SU-DHL-6 (cell line): ENCODE results near the gene ERAP2.

Experiments
- H2AFZ ChIP-seq: fragments of 200-600 bp; sonication (generic); 2 replicates; pipeline ENCODE4 v1.6.1; 2014; ENCODE audit warnings: low read depth, mild to moderate bottlenecking, moderate library complexity, mixed read lengths, antibody characterized with exemption, low read length; ENCODE audit not compliant: severe bottlenecking
- H3F3A ChIP-seq: fragments of 200-600 bp; shearing (Covaris generic); 2 replicates; pipeline ENCODE4 v1.6.0; 2016; ENCODE audit warnings: antibody characterized with exemption, mild to moderate bottlenecking; ENCODE audit not compliant: insufficient read depth
- H3K27ac ChIP-seq: fragments of 200-600 bp; sonication (generic); 2 replicates; pipeline ENCODE4 v1.5.1; 2016; ENCODE audit warnings: low read depth, mild to moderate bottlenecking, low read length, moderate library complexity, mixed read lengths
- H3K27me3 ChIP-seq: fragments of 200-600 bp; sonication (generic), shearing (Covaris generic); 2 replicates; pipeline ENCODE4 v1.6.0; 2014; ENCODE audit warnings: mild to moderate bottlenecking, low read length
- H3K36me3 ChIP-seq: fragments of 200-600 bp; sonication (generic); 2 replicates; pipeline ENCODE4 v1.6.1; 2014; ENCODE audit warnings: mild to moderate bottlenecking, low read length, mixed read lengths
- H3K4me2 ChIP-seq: fragments of 300-600, 200-600 bp; shearing (Covaris generic), sonication (generic); 2 replicates; pipeline ENCODE4 v1.6.0; 2014; ENCODE audit warnings: low read length, low read depth, mild to moderate bottlenecking; ENCODE audit not compliant: poor library complexity, severe bottlenecking
- H3K4me3 ChIP-seq: fragments of 200-600 bp; sonication (generic); 2 replicates; pipeline ENCODE4 v1.5.1; 2014; ENCODE audit warnings: antibody characterized with exemption, low read length, mild to moderate bottlenecking, mixed read lengths; ENCODE audit not compliant: insufficient read depth, poor library complexity, severe bottlenecking
- H3K79me2 ChIP-seq: fragments of 200-600 bp; sonication (generic); 2 replicates; pipeline ENCODE4 v1.6.1; 2014; ENCODE audit warnings: mild to moderate bottlenecking, low read length, moderate library complexity; ENCODE audit not compliant: insufficient read depth
- H3K9ac ChIP-seq: fragments of 200-600 bp; sonication (generic); 2 replicates; pipeline ENCODE4 v1.7.0; 2014; ENCODE audit warnings: mild to moderate bottlenecking, low read length
- H3K9me2 ChIP-seq: fragments of 200-600 bp; sonication (generic); replicated peaks from 2 replicates; pipeline ENCODE4 v1.6.1; 2014; ENCODE audit warnings: low read length; ENCODE audit not compliant: insufficient read depth
- H3K9me3 ChIP-seq: fragments of 200-600 bp; sonication (generic); 2 replicates; pipeline ENCODE4 v1.6.1; 2014; ENCODE audit warnings: low read length, mixed read lengths; ENCODE audit not compliant: insufficient read depth
- H4K20me1 ChIP-seq: fragments of 200-600 bp; sonication (generic); 2 replicates; pipeline ENCODE4 v1.6.1; 2014; ENCODE audit warnings: low read depth, mild to moderate bottlenecking, antibody characterized with exemption, low read length, moderate library complexity, mixed read lengths
- EZH2phosphoT487 ChIP-seq: fragments of 200-600 bp; sonication (generic), shearing (Covaris generic); conservative IDR thresholded peaks from 2 replicates; pipeline ENCODE4 v1.6.1; 2018; ENCODE audit warnings: mild to moderate bottlenecking, antibody characterized with exemption, low read length, moderate library complexity, mixed read lengths
- TF ChIP-seq, protein P1 (sequence below): fragments of 200-600 bp; sonication (generic); IDR thresholded peaks from one replicate; pipeline ENCODE4 v1.5.1; 2017; ENCODE audit warnings: antibody characterized with exemption, mild to moderate bottlenecking, low read length, moderate library complexity; ENCODE audit not compliant: insufficient read depth, poor library complexity, severe bottlenecking

ERAP2 gene

GRCh38 chr5:96966801-96967200 is 90.5 kb downstream of the ERAP2 start:
- H3K79me2 ChIP-seq, result peaks cover 100% of the 10 kb centered on the region
- no peak overlapping the region for H3K4me3 ChIP-seq
- H3K36me3 ChIP-seq, result peaks cover 39% of the 10 kb centered on the region
- peaks cover 78% of the 10 kb centered on the region for H3F3A ChIP-seq
- H3K9me2 ChIP-seq, result no peaks in the 10 kb centered on the region
- H3K9ac ChIP-seq, result no peak overlapping the region
- TF ChIP-seq, protein P1, sequence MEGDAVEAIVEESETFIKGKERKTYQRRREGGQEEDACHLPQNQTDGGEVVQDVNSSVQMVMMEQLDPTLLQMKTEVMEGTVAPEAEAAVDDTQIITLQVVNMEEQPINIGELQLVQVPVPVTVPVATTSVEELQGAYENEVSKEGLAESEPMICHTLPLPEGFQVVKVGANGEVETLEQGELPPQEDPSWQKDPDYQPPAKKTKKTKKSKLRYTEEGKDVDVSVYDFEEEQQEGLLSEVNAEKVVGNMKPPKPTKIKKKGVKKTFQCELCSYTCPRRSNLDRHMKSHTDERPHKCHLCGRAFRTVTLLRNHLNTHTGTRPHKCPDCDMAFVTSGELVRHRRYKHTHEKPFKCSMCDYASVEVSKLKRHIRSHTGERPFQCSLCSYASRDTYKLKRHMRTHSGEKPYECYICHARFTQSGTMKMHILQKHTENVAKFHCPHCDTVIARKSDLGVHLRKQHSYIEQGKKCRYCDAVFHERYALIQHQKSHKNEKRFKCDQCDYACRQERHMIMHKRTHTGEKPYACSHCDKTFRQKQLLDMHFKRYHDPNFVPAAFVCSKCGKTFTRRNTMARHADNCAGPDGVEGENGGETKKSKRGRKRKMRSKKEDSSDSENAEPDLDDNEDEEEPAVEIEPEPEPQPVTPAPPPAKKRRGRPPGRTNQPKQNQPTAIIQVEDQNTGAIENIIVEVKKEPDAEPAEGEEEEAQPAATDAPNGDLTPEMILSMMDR, result no peak
- no peak for TF ChIP-seq EZH2phosphoT487
- H3K4me2 ChIP-seq, result peak overlapping the region; percentile 62
- H3K9me3 ChIP-seq, result no peaks in the 10 kb centered on the region
- no peak overlapping the region for H2AFZ ChIP-seq
- H4K20me1 ChIP-seq, result peaks cover 30% of the 10 kb centered on the region
- H3K27ac ChIP-seq, result peak overlapping the region; percentile 40
- H3K27me3 ChIP-seq, result no peaks in the 10 kb centered on the region

GRCh38 chr5:96967400-96967799 is 91.1 kb downstream of the ERAP2 start:
- Histone ChIP-seq H3K36me3 (peaks cover 39% of the 10 kb centered on the region), H3K9me3 (no peaks in the 10 kb centered on the region), H2AFZ (no peak overlapping the region), H3K27me3 (no peaks in the 10 kb centered on the region), H3K27ac (peak overlapping the region; percentile 47; the same call in 1 of the 2 replicates), H3K9me2 (no peaks in the 10 kb centered on the region), H4K20me1 (peaks cover 32% of the 10 kb centered on the region), H3K9ac (no peak overlapping the region), H3K79me2 (peaks cover 100% of the 10 kb centered on the region), H3K4me3 (no peak overlapping the region), H3F3A (peaks cover 75% of the 10 kb centered on the region), H3K4me2 (peak overlapping the region; percentile 62)
- TF ChIP-seq EZH2phosphoT487, result no peak

GRCh38 chr5:96968074-96968473 is 91.8 kb downstream of the ERAP2 start:
- Histone ChIP-seq H3F3A (peaks cover 69% of the 10 kb centered on the region), H3K9ac (0 out of 2 replicates have a peak overlapping the region, but pooled peaks have one; percentile 5), H3K9me3 (no peaks in the 10 kb centered on the region), H4K20me1 (peaks cover 32% of the 10 kb centered on the region), H3K27me3 (no peaks in the 10 kb centered on the region), H3K9me2 (no peaks in the 10 kb centered on the region), H3K4me3 (no peak overlapping the region), H3K27ac (peak overlapping the region; percentile 47; the same call in 1 of the 2 replicates), H3K79me2 (peaks cover 100% of the 10 kb centered on the region), H2AFZ (no peak overlapping the region), H3K4me2 (peak overlapping the region; percentile 62), H3K36me3 (peaks cover 37% of the 10 kb centered on the region)
- TF ChIP-seq, protein P1, result no peak
- TF ChIP-seq EZH2phosphoT487, result no peak

GRCh38 chr5:96968614-96969013 is 92.3 kb downstream of the ERAP2 start:
- Histone ChIP-seq H2AFZ (no peak overlapping the region), H3K4me2 (peak overlapping the region; percentile 62), H3K4me3 (no peak overlapping the region), H3K9me3 (no peaks in the 10 kb centered on the region), H3K36me3 (peaks cover 34% of the 10 kb centered on the region), H3K9ac (peak overlapping the region; percentile 23; the same call in 1 of the 2 replicates), H3K79me2 (peaks cover 100% of the 10 kb centered on the region), H3F3A (peaks cover 69% of the 10 kb centered on the region), H4K20me1 (peaks cover 29% of the 10 kb centered on the region), H3K27me3 (no peaks in the 10 kb centered on the region), H3K9me2 (no peaks in the 10 kb centered on the region), H3K27ac (peak overlapping the region; percentile 47)
- TF ChIP-seq, protein P1, result no peak
- TF ChIP-seq EZH2phosphoT487, result no peak
